A549 treated with AZD9567 at 1 μM for 4 hours (cell line): ENCODE measurements around the gene ZC2HC1B. TPM values are rescaled to one million over a fixed set of nuclear protein-coding genes. Genes with fewer than 3 reads are reported as not detected.

ENCODE experiments used
- total RNA-seq: library from RNA; stranded (reverse); fragments of 200-300 nt; extraction: Qiagen RNA extraction; gene quantifications from 5 replicates; pipeline ENCODE4 v1.2.3, GENCODE V29; 2022; ENCODE audit not compliant: insufficient read depth

The ZC2HC1B gene, protein sequence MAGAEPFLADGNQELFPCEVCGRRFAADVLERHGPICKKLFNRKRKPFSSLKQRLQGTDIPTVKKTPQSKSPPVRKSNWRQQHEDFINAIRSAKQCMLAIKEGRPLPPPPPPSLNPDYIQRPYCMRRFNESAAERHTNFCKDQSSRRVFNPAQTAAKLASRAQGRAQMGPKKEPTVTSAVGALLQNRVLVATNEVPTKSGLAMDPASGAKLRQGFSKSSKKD
- total RNA-seq: not detected in 5 replicates

DNA sequence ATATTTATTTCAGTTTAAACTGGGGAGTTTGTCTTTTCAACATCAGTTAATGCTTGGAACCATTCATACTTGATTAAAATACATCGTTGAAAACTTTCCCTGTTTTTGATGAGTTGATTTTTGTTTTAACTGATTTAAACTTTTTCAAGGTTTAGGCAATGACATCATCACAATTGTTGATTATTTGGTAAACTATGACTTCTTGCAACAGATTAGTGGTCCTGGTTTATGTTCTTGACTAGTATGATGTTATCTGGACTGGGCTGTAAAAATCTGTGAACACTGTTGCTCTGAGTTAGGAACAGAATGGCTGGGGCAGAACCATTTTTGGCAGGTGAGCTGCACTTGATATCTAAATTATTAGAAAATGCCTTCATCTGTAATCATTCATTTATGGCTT lies at the start of gene ZC2HC1B:
ZC2HC1B (plus strand) TSS at position 241 of the 400 bp plus-strand sequence; CDS start at position 307, 66 bp downstream.

DNA sequence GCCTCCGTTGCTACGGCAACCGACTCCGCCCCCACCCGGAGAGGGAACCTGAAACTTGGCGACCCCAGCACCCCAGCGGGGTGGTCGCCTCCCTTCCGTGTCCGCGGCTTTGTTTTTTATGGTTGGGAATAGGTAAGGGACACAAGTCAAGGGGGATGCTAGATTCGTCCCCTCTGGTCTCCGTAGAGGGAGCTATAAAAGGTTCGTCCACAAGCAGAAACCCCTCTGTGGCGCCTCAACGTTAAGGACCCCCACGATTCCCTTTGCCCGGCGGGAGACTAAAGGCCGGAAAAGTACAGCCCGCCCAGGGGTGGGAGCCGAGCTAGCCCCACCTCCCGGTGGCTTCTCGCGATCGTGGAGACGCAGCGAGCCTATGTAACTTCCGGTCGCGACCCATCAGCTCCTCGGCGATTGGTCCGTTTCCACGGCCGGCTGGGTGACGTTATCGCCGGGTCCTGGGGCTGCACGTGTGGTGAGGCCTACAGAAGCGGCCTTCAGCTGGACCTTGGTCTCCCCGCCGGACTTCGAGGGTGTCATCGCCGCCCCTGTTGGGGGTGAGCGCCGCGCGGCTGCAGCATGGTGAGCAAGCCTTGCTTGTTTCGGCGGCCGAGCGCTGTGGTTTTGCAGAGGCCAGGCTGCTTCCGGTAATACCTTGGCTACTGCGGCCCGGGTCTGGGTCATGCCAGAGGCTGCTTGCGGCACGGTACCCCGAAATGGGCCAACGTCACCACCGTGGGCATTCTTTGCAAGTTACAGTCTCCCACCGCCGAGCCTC lies 21.2 kb upstream of the ZC2HC1B start, which contains the start of gene LTV1:
LTV1 (plus strand) TSS at position 437 of the 775 bp plus-strand sequence; CDS start at position 577, 140 bp downstream.

Other genes starting within 250 kb of the ZC2HC1B start
- 3.9 to 12.0 TPM (median 4.3 TPM) in 5 replicates for gene PHACTR2, start 186.5 kb upstream of the ZC2HC1B start, total RNA-seq
- 30.7 to 39.6 TPM (median 33.1 TPM) in 5 replicates for gene LTV1, start 21.1 kb upstream of the ZC2HC1B start, total RNA-seq
- gene PLAGL1, start 143.8 kb downstream of the ZC2HC1B start, total RNA-seq: 8.9 to 29.7 TPM (median 10.6 TPM) in 5 replicates
- gene SF3B5, start 231.1 kb downstream of the ZC2HC1B start, total RNA-seq: 190 to 233 TPM (median 220 TPM) in 5 replicates